Spinal cord (tissue), 10 donors: ENCODE results near the gene EXTL2. TPM values are rescaled to one million over a fixed set of nuclear protein-coding genes. Genes with fewer than 3 reads are reported as not detected.
"Not testable (repeated sequence)": the region's sequence is repeated elsewhere in the genome, so short reads cannot be mapped to it uniquely, and the experiment has no call there.

Experiments
- DNase-seq, 6 donors: peaks; one replicate each; pipeline versions ENCODE4 v3.0.0 to v3.0.0-alpha.2; 2013 to 2015; ENCODE audit warnings: low spot score in 6 of 6, low read depth in 4 of 6
- H3K27ac ChIP-seq: one replicate; pipeline ENCODE4 v1.5.1; 2013; ENCODE audit warnings: low read depth, low read length, control low read depth
- H3K27me3 ChIP-seq: one replicate; pipeline ENCODE4 v1.6.1; 2013; ENCODE audit warnings: low read length; ENCODE audit not compliant: control insufficient read depth, insufficient read depth
- H3K36me3 ChIP-seq: one replicate; pipeline ENCODE4 v1.6.1; 2013; ENCODE audit warnings: low read length; ENCODE audit not compliant: control insufficient read depth, insufficient read depth
- H3K4me1 ChIP-seq: one replicate; pipeline ENCODE4 v1.6.1; 2013; ENCODE audit warnings: low read length; ENCODE audit not compliant: control insufficient read depth, insufficient read depth
- H3K4me3 ChIP-seq: one replicate; pipeline ENCODE4 v1.5.1; 2013; ENCODE audit warnings: low read depth, low read length, control low read depth
- H3K9me3 ChIP-seq: one replicate; pipeline ENCODE4 v1.6.1; 2013; ENCODE audit warnings: low read length; ENCODE audit not compliant: control insufficient read depth, insufficient read depth
- WGBS: methylation state at CpG from one replicate; pipeline ENCODE4 v1.1.5; 2013; ENCODE audit warnings: missing lambda C conversion rate; ENCODE audit not compliant: insufficient coverage; 5-methylcytosine and 5-hydroxymethylcytosine counted together
- polyA plus RNA-seq, 2 donors: library from polyadenylated mRNA; unstranded; fragments of 120-200 nt; gene quantifications; one replicate each; pipeline ENCODE4 v1.2.1, GENCODE V29; 2013; ENCODE audit not compliant: insufficient read length in 2 of 2
- total RNA-seq, 2 donors: library from RNA; depleted of rRNA in 1 of 2; stranded (reverse); fragments of 120-200 nt in 1 of 2; fragments of >200 nt in 1 of 2; gene quantifications; one replicate each; pipeline versions ENCODE4 v1.2.3 to v1.2.4, GENCODE V29; 2013 to 2014
- donor health status: healthy.

EXTL2 gene
- total and polyA plus RNA-seq, 4 donors = 44.7 to 72.4 (median 52.1) TPM

DNA sequence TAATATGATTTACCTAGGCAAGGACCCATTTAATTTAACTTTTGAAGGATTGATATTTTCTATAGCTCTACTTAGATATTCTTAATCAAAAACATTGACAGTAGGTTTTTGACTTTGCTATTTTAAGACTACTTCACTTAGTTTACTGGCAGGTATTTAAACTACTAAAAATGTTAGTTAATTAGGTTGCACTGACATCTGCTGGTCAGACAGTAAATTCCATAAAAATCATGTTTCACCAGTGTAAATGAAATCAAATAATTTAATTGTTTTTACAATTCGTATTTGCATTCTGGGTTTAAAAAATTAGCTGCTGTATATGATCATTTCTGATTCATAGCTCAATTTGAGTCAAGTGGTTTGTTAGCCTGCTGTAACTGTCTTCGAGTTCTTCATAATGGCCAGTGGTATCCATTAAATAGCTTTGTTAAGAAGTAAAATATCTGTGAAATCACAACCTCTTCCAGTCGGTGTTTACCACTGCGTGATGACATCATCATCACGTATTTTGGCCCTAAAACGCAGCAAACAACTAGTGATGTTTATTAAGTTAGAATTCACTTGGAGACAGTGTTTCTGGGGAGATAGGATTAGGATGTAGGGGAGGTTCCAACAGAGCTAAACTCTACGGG lies 26.2 kb downstream of the EXTL2 start:
- Histone ChIP-seq H3K4me1 (no peaks in the 10 kb centered on the region), H3K4me3 (no peak overlapping the region), H3K9me3 (no peaks in the 10 kb centered on the region), H3K27ac (no peak overlapping the region), H3K27me3 (no peaks in the 10 kb centered on the region), H3K36me3 (no peaks in the 10 kb centered on the region)
- peak; percentile 15 to 87 (median 40) for DNase-seq
- WGBS = 50% methylated on average over 1 of the region's 7 CpGs

DNA sequence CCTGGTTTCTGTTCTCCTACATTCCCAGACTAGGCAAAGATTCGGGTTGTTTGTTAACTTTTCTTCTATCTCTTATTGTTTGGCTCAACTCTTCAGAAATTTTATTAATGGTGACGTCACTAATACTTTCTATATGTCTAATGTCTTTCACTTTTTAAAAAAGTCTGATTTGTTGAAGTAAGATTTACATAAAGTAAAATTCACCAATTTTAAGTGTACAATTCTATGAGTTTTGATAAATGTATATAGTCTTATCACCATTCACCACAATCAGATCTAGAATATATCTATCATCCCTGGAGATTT lies 27.8 kb downstream of the EXTL2 start:
- Histone ChIP-seq H3K9me3 (no peaks in the 10 kb centered on the region), H3K4me3 (no peak overlapping the region), H3K27me3 (no peaks in the 10 kb centered on the region), H3K36me3 (no peaks in the 10 kb centered on the region), H3K4me1 (no peaks in the 10 kb centered on the region), H3K27ac (no peak overlapping the region)
- WGBS = no CpG with 5 or more reads among the region's 2 CpGs
- no peak for DNase-seq

- H3K4me3 ChIP-seq = no peak overlapping the region
- peak in 3 of 6 donors; percentile 17 to 77 (median 55) for DNase-seq
- H3K36me3 ChIP-seq = no peaks in the 10 kb centered on the region
- H3K9me3 ChIP-seq = no peaks in the 10 kb centered on the region
- H3K4me1 ChIP-seq = no peaks in the 10 kb centered on the region
- H3K27ac ChIP-seq = no peak overlapping the region
- WGBS = 60% methylated on average over 2 of the region's 5 CpGs
- H3K27me3 ChIP-seq = no peaks in the 10 kb centered on the region
Measured at GRCh38 chr1:100866041-100866900, 28.4 kb downstream of the EXTL2 start.

DNA sequence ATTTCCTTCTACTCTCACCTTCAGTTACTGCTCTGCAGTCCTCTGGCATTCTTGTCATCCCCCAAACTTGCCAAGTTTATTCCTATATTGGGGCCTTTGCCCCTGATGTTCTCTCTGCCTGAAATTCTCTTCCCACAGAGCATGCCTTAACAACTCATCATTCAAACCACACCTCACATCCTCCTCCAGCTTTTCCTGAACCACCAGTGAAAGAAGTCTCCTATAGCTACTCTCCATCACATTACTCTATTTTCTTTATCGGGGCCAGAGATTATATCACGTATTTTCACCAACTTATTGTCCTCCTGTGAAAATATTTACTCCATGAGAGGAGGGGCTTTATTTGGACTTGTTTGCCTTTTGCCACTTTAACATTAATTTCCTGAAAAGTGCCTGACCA lies 32.1 kb downstream of the EXTL2 start:
- Histone ChIP-seq H3K27me3 (no peaks in the 10 kb centered on the region), H3K9me3 (no peaks in the 10 kb centered on the region), H3K4me1 (no peaks in the 10 kb centered on the region), H3K36me3 (no peaks in the 10 kb centered on the region), H3K27ac (no peak overlapping the region), H3K4me3 (no peak overlapping the region)
- no peak for DNase-seq
- no CpG with 5 or more reads among the region's 2 CpGs for WGBS

DNA sequence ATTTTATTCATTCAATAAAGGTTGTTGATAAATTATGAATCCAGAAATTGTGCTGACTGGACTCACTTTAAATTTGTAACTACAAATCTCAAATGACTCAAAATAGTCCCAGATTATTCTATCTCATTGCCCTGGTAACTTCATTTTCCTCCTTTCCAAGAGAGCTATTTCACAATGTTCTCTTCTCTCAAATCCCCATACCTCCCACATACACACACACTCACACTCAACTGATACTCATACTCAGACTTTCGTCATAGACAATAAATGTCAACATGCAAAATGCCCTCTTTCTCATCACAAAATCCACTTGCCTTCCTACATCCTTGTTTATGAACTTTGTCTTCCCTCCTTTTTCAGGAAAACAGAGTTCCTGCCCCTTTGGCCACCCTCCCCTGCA lies 33.3 kb downstream of the EXTL2 start:
- no peaks in the 10 kb centered on the region for H3K4me1 ChIP-seq
- no peak overlapping the region for H3K27ac ChIP-seq
- WGBS = 100% methylated on average over 1 of the region's 1 CpG
- H3K4me3 ChIP-seq = no peak overlapping the region
- DNase-seq = no peak
- H3K27me3 ChIP-seq = no peaks in the 10 kb centered on the region
- no peaks in the 10 kb centered on the region for H3K36me3 ChIP-seq
- H3K9me3 ChIP-seq = no peaks in the 10 kb centered on the region

DNA sequence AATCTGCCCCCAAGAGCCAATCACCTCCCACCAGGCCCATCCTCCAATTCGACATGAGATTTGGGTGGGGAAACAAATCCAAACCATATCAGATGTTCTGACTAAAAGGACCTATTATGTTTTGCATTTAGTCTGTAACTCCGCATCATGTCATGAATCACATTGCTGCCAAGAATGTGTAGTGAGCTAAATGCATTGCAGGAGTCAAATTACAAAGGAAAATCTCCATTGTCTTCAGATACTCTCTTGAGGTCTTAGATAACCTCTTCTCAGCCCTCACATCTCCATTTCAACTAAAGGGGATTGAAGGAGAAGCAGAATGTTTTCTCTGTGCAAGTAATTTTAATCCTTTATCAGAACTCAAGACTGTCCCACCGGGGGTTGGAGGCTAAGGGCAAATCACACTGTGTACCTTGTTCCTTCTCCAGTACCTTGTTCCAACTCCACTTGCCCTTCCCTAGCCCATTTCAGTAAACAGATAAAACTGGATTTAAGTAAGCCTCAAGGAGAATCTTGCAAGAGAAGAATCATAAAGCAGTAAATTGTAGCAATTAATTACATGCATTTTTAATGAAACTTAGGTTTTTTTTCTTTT lies 34.1 kb downstream of the EXTL2 start:
- H3K4me3 ChIP-seq = no peak overlapping the region
- H3K27me3 ChIP-seq = no peaks in the 10 kb centered on the region
- DNase-seq = no peak
- H3K9me3 ChIP-seq = peaks cover 2% of the 10 kb centered on the region
- no peak overlapping the region for H3K27ac ChIP-seq
- no CpG with 5 or more reads among the region's 3 CpGs for WGBS
- no peaks in the 10 kb centered on the region for H3K4me1 ChIP-seq
- no peaks in the 10 kb centered on the region for H3K36me3 ChIP-seq

DNA sequence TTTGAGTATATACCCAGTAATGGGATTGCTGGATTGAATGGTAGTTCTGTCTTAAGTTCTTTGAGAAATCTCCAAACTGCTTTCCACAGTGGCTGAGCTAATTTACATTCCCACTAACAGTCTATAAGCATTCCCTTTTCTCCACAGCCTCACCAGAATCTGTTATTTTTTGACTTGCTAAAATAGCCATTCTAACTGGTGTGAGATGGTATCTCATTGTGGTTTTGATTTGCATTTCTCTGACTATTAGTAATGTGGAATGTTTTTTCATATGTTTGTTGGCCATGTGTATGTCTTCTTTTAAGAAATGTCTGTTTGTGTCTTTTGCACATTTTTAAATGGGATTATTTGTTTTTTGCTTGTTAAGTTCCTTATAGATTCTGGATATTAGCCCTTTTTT lies 39.5 kb downstream of the EXTL2 start:
- not testable (repeated sequence) for DNase-seq, H3K36me3 ChIP-seq, H3K9me3 ChIP-seq, H3K4me3 ChIP-seq, H3K27me3 ChIP-seq, H3K27ac ChIP-seq, H3K4me1 ChIP-seq

GRCh38 chr1:100852976-100853375 lies 41.7 kb downstream of the EXTL2 start:
- Histone ChIP-seq H3K9me3 (peaks cover 2% of the 10 kb centered on the region), H3K4me3 (no peak overlapping the region), H3K36me3 (no peaks in the 10 kb centered on the region), H3K27me3 (no peaks in the 10 kb centered on the region), H3K27ac (no peak overlapping the region), H3K4me1 (no peaks in the 10 kb centered on the region)
- DNase-seq = no peak
- whole genome bisulfite sequencing = no CpG with 5 or more reads among the region's 3 CpGs

- H3K27ac ChIP-seq = no peak overlapping the region
- no peaks in the 10 kb centered on the region for H3K4me1 ChIP-seq
- 93% methylated on average over 2 of the region's 5 CpGs for WGBS
- H3K9me3 ChIP-seq = peaks cover 2% of the 10 kb centered on the region
- H3K4me3 ChIP-seq = no peak overlapping the region
- H3K27me3 ChIP-seq = no peaks in the 10 kb centered on the region
- H3K36me3 ChIP-seq = no peaks in the 10 kb centered on the region
- DNase-seq = no peak
Measured at GRCh38 chr1:100851726-100852125, 42.9 kb downstream of the EXTL2 start.
